Trophoblast cell (in vitro differentiated cells and primary cell): Measurements from ENCODE around the gene A3GALT2.

Experiments used
- DNase-seq, 2 donors: peaks; one replicate each; pipeline ENCODE4 v3.0.0-alpha.2; 2016
- H2AFZ ChIP-seq: 2 replicates; pipeline ENCODE4 v1.6.1; 2013; ENCODE audit warnings: low read length, moderate library complexity, mild to moderate bottlenecking; ENCODE audit not compliant: insufficient read depth, poor library complexity
- H2AK5ac ChIP-seq: 2 replicates; pipeline ENCODE4 v1.6.1; 2013; ENCODE audit warnings: mild to moderate bottlenecking, low read length
- H2BK120ac ChIP-seq: 2 replicates; pipeline ENCODE4 v1.6.1; 2013; ENCODE audit warnings: low read length, mild to moderate bottlenecking, moderate library complexity; ENCODE audit not compliant: insufficient read depth, poor library complexity
- H2BK12ac ChIP-seq: 2 replicates; pipeline ENCODE4 v1.6.1; 2013; ENCODE audit warnings: mild to moderate bottlenecking, low read length, moderate library complexity
- H2BK5ac ChIP-seq: 2 replicates; pipeline ENCODE4 v1.6.1; 2013; ENCODE audit warnings: low read length, low read depth, moderate library complexity, mild to moderate bottlenecking; ENCODE audit not compliant: poor library complexity
- H3K14ac ChIP-seq: 2 replicates; pipeline ENCODE4 v1.6.1; 2013; ENCODE audit warnings: mild to moderate bottlenecking, low read length
- H3K18ac ChIP-seq: 2 replicates; pipeline ENCODE4 v1.6.1; 2013; ENCODE audit warnings: mild to moderate bottlenecking, low read length
- H3K23ac ChIP-seq: 2 replicates; pipeline ENCODE4 v1.6.1; 2013; ENCODE audit warnings: low read length
- H3K27ac ChIP-seq: 2 replicates; pipeline ENCODE4 v1.5.1; 2013; ENCODE audit warnings: low read depth, mild to moderate bottlenecking, inconsistent platforms, low read length, moderate library complexity
- H3K27me3 ChIP-seq: 2 replicates; pipeline ENCODE4 v1.6.1; 2013; ENCODE audit warnings: inconsistent platforms, mild to moderate bottlenecking, low read length, moderate library complexity; ENCODE audit not compliant: insufficient read depth
- H3K36me3 ChIP-seq, 2 experiments: 1 replicate in 1 of 2; 2 replicates in 1 of 2; pipeline ENCODE4 v1.6.1; 2013; ENCODE audit warnings: low read length in 2 of 2, mild to moderate bottlenecking in 2 of 2, moderate library complexity in 1 of 2; ENCODE audit not compliant: insufficient read depth in 2 of 2, control insufficient read depth in 1 of 2
- H3K4ac ChIP-seq: 2 replicates; pipeline ENCODE4 v1.6.1; 2013; ENCODE audit warnings: low read depth, mild to moderate bottlenecking, low read length, moderate library complexity
- H3K4me1 ChIP-seq, 2 experiments: 1 replicate in 1 of 2; 2 replicates in 1 of 2; pipeline ENCODE4 v1.6.1; 2013; ENCODE audit warnings: low read length in 2 of 2, mild to moderate bottlenecking in 2 of 2, moderate library complexity in 1 of 2; ENCODE audit not compliant: insufficient read depth in 2 of 2, control insufficient read depth in 1 of 2
- H3K4me2 ChIP-seq: 2 replicates; pipeline ENCODE4 v1.6.1; 2013; ENCODE audit warnings: inconsistent platforms, mild to moderate bottlenecking, low read length, moderate library complexity
- H3K4me3 ChIP-seq: 2 replicates; pipeline ENCODE4 v1.5.1; 2013; ENCODE audit warnings: mild to moderate bottlenecking, low read depth, low read length, inconsistent platforms
- H3K79me1 ChIP-seq: one replicate; pipeline ENCODE4 v1.6.1; 2013; ENCODE audit warnings: low read length
- H3K79me2 ChIP-seq: 2 replicates; pipeline ENCODE4 v1.6.1; 2013; ENCODE audit warnings: low read length, mild to moderate bottlenecking; ENCODE audit not compliant: control insufficient read depth, insufficient read depth, poor library complexity
- H3K9ac ChIP-seq: 2 replicates; pipeline ENCODE4 v1.6.1; 2013; ENCODE audit warnings: mild to moderate bottlenecking, low read length
- H3K9me3 ChIP-seq: 2 replicates; pipeline ENCODE4 v1.6.1; 2013; ENCODE audit warnings: low read depth, mild to moderate bottlenecking, control low read depth, inconsistent platforms, low read length; ENCODE audit not compliant: insufficient read depth
- H4K12ac ChIP-seq: 2 replicates; pipeline ENCODE4 v1.6.1; 2013; ENCODE audit warnings: low read depth, mild to moderate bottlenecking, low read length, moderate library complexity
- H4K8ac ChIP-seq: 2 replicates; pipeline ENCODE4 v1.6.1; 2013; ENCODE audit warnings: low read depth, mild to moderate bottlenecking, low read length, moderate library complexity
- H4K91ac ChIP-seq: one replicate; pipeline ENCODE4 v1.6.1; 2013; ENCODE audit warnings: low read depth, mild to moderate bottlenecking, low read length, moderate library complexity
- WGBS: extraction: QIAGEN DNeasy Blood & Tissue Kit; methylation state at CpG from one replicate; pipeline ENCODE4 v1.1.7; 2013; ENCODE audit warnings: missing lambda C conversion rate; ENCODE audit not compliant: insufficient read length, insufficient coverage; ENCODE audit errors: extremely low coverage; 5-methylcytosine and 5-hydroxymethylcytosine counted together

The A3GALT2 gene

GRCh38 chr1:33321178-33321577, 280 bp upstream of the A3GALT2 start:
- Histone ChIP-seq H3K18ac (no peak overlapping the region), H3K9me3 (no peaks in the 10 kb centered on the region), H3K23ac (no peak overlapping the region), H3K4me3 (no peak overlapping the region), H4K8ac (no peak overlapping the region), H3K14ac (no peak overlapping the region), H3K4ac (no peak overlapping the region), H3K27ac (no peak overlapping the region), H4K12ac (no peak overlapping the region), H3K4me1 (no peaks in the 10 kb centered on the region), H2BK120ac (no peak overlapping the region), H2BK12ac (no peak overlapping the region), H3K79me2 (no peaks in the 10 kb centered on the region), H3K36me3 (peaks cover 32 to 35% of the 10 kb centered on the region in 2 experiments), H3K27me3 (no peaks in the 10 kb centered on the region), H3K9ac (no peak overlapping the region), H4K91ac (no peak overlapping the region), H3K4me2 (no peak overlapping the region), H2AFZ (no peak overlapping the region), H2AK5ac (no peak overlapping the region), H3K79me1 (no peaks in the 10 kb centered on the region), H2BK5ac (no peak overlapping the region)
- no peak for DNase-seq
- no CpG with 5 or more reads among the region's 5 CpGs for WGBS

- H3K79me2 ChIP-seq, result no peaks in the 10 kb centered on the region
- DNase-seq, result no peak
- no CpG with 5 or more reads among the region's 12 CpGs for WGBS
- H3K4me3 ChIP-seq, result no peak overlapping the region
- H2BK120ac ChIP-seq, result no peak overlapping the region
- H3K79me1 ChIP-seq, result no peaks in the 10 kb centered on the region
- no peaks in the 10 kb centered on the region for H3K4me1 ChIP-seq
- H3K27ac ChIP-seq, result no peak overlapping the region
- no peak overlapping the region for H2BK5ac ChIP-seq
- H2AK5ac ChIP-seq, result no peak overlapping the region
- H3K9me3 ChIP-seq, result no peaks in the 10 kb centered on the region
- H3K18ac ChIP-seq, result no peak overlapping the region
- H3K9ac ChIP-seq, result no peak overlapping the region
- H3K4ac ChIP-seq, result no peak overlapping the region
- no peak overlapping the region for H3K4me2 ChIP-seq
- H4K8ac ChIP-seq, result no peak overlapping the region
- H4K91ac ChIP-seq, result no peak overlapping the region
- no peak overlapping the region for H2BK12ac ChIP-seq
- peaks cover 24 to 25% of the 10 kb centered on the region in 2 experiments for H3K36me3 ChIP-seq
- no peak overlapping the region for H4K12ac ChIP-seq
- H3K27me3 ChIP-seq, result no peaks in the 10 kb centered on the region
- H3K23ac ChIP-seq, result no peak overlapping the region
- H3K14ac ChIP-seq, result no peak overlapping the region
- H2AFZ ChIP-seq, result no peak overlapping the region
Measured at GRCh38 chr1:33319949-33320618, 814 bp downstream of the A3GALT2 start.

- Histone ChIP-seq H2BK12ac (no peak overlapping the region), H4K8ac (no peak overlapping the region), H3K18ac (no peak overlapping the region), H3K79me2 (no peaks in the 10 kb centered on the region), H3K4me3 (no peak overlapping the region), H3K36me3 (peaks cover 17 to 18% of the 10 kb centered on the region in 2 experiments), H3K9ac (no peak overlapping the region), H3K23ac (no peak overlapping the region), H2BK5ac (no peak overlapping the region), H3K4me1 (no peaks in the 10 kb centered on the region), H4K91ac (no peak overlapping the region), H2AFZ (no peak overlapping the region), H3K4ac (no peak overlapping the region), H3K27ac (no peak overlapping the region), H3K14ac (no peak overlapping the region), H3K4me2 (no peak overlapping the region), H3K27me3 (no peaks in the 10 kb centered on the region), H4K12ac (no peak overlapping the region), H3K79me1 (no peaks in the 10 kb centered on the region), H2BK120ac (no peak overlapping the region), H2AK5ac (no peak overlapping the region), H3K9me3 (no peaks in the 10 kb centered on the region)
- no CpG with 5 or more reads among the region's 9 CpGs for WGBS
- DNase-seq, result no peak
Measured at GRCh38 chr1:33319186-33319948, 1.5 kb downstream of the A3GALT2 start.

DNA sequence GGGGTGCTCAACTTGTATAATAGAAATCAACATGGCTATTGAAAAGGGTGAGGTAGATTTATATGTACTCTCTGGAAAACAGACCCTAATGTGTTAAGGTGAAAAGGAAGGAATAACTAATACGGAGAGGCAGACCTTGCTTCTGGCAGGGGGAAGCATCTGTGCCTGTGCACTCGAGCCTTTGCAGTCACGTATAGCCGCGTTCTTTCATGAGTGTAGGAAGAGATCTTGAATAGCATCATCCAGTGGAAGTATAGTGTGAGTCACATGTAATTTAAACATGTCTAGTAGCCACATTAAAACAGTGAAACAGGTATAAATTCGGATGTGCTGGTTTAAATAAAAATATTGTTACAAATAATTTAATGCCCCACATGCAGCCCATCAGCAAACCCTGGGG, 3.0 kb downstream of the A3GALT2 start:
- no peak overlapping the region for H4K8ac ChIP-seq
- H2AK5ac ChIP-seq, result no peak overlapping the region
- no peaks in the 10 kb centered on the region for H3K27me3 ChIP-seq
- no peak overlapping the region for H3K14ac ChIP-seq
- H2BK120ac ChIP-seq, result no peak overlapping the region
- H2BK12ac ChIP-seq, result no peak overlapping the region
- no peaks in the 10 kb centered on the region for H3K79me2 ChIP-seq
- peaks cover 3 to 4% of the 10 kb centered on the region in 2 experiments for H3K36me3 ChIP-seq
- no peaks in the 10 kb centered on the region for H3K4me1 ChIP-seq
- no peak overlapping the region for H3K4me2 ChIP-seq
- WGBS, result no CpG with 5 or more reads among the region's 6 CpGs
- H2BK5ac ChIP-seq, result no peak overlapping the region
- H3K4me3 ChIP-seq, result no peak overlapping the region
- no peak overlapping the region for H4K12ac ChIP-seq
- H3K9ac ChIP-seq, result no peak overlapping the region
- no peak overlapping the region for H3K4ac ChIP-seq
- H3K79me1 ChIP-seq, result no peaks in the 10 kb centered on the region
- H3K23ac ChIP-seq, result no peak overlapping the region
- no peak overlapping the region for H3K18ac ChIP-seq
- no peak overlapping the region for H2AFZ ChIP-seq
- H4K91ac ChIP-seq, result no peak overlapping the region
- no peaks in the 10 kb centered on the region for H3K9me3 ChIP-seq
- DNase-seq, result peak in 1 of 2 donors; percentile 36
- H3K27ac ChIP-seq, result no peak overlapping the region
